Endothelial cell of umbilical vein (primary cell): ENCODE results near the gene DIS3L2. TPM values are rescaled to one million over a fixed set of nuclear protein-coding genes. Genes with fewer than 3 reads are reported as not detected.

Source experiments
- BruUV-seq: library from RNA; stranded (reverse); fragments of 400-500 nt; replicated peaks from 2 replicates; lab custom pipeline; 2021; lab: Mats Ljungman, UMichigan
- CTCF ChIA-PET: fragments of 300-600, 350-600 bp; sonication (Branson Sonifier 250); formaldehyde crosslinking; loops from one replicate; lab custom pipeline; 2021; ENCODE audit warnings: antibody characterized with exemption, inconsistent platforms; lab: Charles Lee
- POLR2A ChIA-PET: fragments of 300-600, 350-600 bp; sonication (Branson Sonifier 250); formaldehyde crosslinking; loops from one replicate; lab custom pipeline; 2021; ENCODE audit warnings: antibody characterized with exemption, inconsistent platforms; lab: Charles Lee
- DNase-seq: peaks from one replicate; pipeline ENCODE4 v3.0.0-alpha.2; 2011; ENCODE audit warnings: low read depth, low spot score
- FAIRE-seq: peaks from 2 replicates; lab custom pipeline; 2011; peaks lifted over from hg19 to GRCh38; lab: Jason Lieb, UNC
- H2AFZ ChIP-seq: 2 replicates; pipeline ENCODE4 v1.6.0; 2012; ENCODE audit warnings: low read depth, low read length, control low read depth, inconsistent platforms
- H3K27ac ChIP-seq: 2 replicates; pipeline ENCODE4 v1.5.1; 2011; ENCODE audit warnings: low read depth, mild to moderate bottlenecking, control low read depth, low read length, moderate library complexity; ENCODE audit not compliant: insufficient read depth
- H3K27me3 ChIP-seq, 2 experiments: 2 replicates each; pipeline versions ENCODE4 v1.6.0 to v1.6.1; 2011; ENCODE audit warnings: low read length in 2 of 2, mixed read lengths in 1 of 2; ENCODE audit not compliant: control insufficient read depth in 2 of 2, insufficient read depth in 2 of 2
- H3K36me3 ChIP-seq, 2 experiments: 2 replicates in 1 of 2; 3 replicates in 1 of 2; pipeline ENCODE4 v1.5.1; 2011; ENCODE audit warnings: low read length in 2 of 2, mild to moderate bottlenecking in 1 of 2, moderate library complexity in 1 of 2; ENCODE audit not compliant: control insufficient read depth in 2 of 2, insufficient read depth in 2 of 2; ENCODE audit errors: extremely low read depth in 1 of 2
- H3K4me1 ChIP-seq: 3 replicates; pipeline ENCODE4 v1.5.1; 2011; ENCODE audit warnings: mild to moderate bottlenecking, low read length; ENCODE audit not compliant: control insufficient read depth, insufficient read depth; ENCODE audit errors: extremely low read depth
- H3K4me2 ChIP-seq: 2 replicates; pipeline ENCODE4 v1.6.1; 2011; ENCODE audit warnings: low read length, control low read depth, mixed read lengths; ENCODE audit not compliant: insufficient read depth
- H3K4me3 ChIP-seq, 3 experiments: fragments of 200-600 bp in 1 of 3; sonication (generic), shearing (Covaris generic) in 1 of 3; replicated peaks in 1 of 3; 2 replicates each; pipeline ENCODE4 v1.5.1; 2011 to 2016; ENCODE audit warnings: control low read depth in 3 of 3, low read length in 3 of 3, mild to moderate bottlenecking in 2 of 3, inconsistent platforms in 1 of 3, low read depth in 1 of 3, moderate library complexity in 1 of 3; ENCODE audit not compliant: insufficient read depth in 1 of 3
- H3K79me2 ChIP-seq: 2 replicates; pipeline ENCODE4 v1.6.0; 2012; ENCODE audit warnings: low read length, inconsistent platforms; ENCODE audit not compliant: control insufficient read depth, insufficient read depth
- H3K9ac ChIP-seq: replicated peaks from 2 replicates; pipeline ENCODE3; 2011; ENCODE audit warnings: low read length, control low read depth; ENCODE audit not compliant: insufficient read depth; ENCODE audit errors: extremely low read depth
- H3K9me1 ChIP-seq: replicated peaks from 3 replicates; pipeline ENCODE4 v1.6.0; 2011; ENCODE audit warnings: mild to moderate bottlenecking, low read length; ENCODE audit not compliant: control insufficient read depth, insufficient read depth; ENCODE audit errors: extremely low read depth
- H3K9me3 ChIP-seq: replicated peaks from 2 replicates; pipeline ENCODE4 v1.5.1; 2012; ENCODE audit warnings: low read length, inconsistent platforms; ENCODE audit not compliant: control insufficient read depth, insufficient read depth
- H4K20me1 ChIP-seq: replicated peaks from 2 replicates; pipeline ENCODE3; 2011; ENCODE audit warnings: mild to moderate bottlenecking, low read length; ENCODE audit not compliant: control insufficient read depth, insufficient read depth; ENCODE audit errors: extremely low read depth
- EZH2 ChIP-seq: IDR thresholded peaks from 2 replicates; pipeline ENCODE4 v1.6.1; 2012; ENCODE audit warnings: borderline replicate concordance, low read depth, mild to moderate bottlenecking, moderate library complexity, low read length, inconsistent platforms; ENCODE audit not compliant: severe bottlenecking
- FOS ChIP-seq: IDR thresholded peaks from 2 replicates; pipeline ENCODE4 v1.6.1; 2011; ENCODE audit warnings: mild to moderate bottlenecking, low read length, moderate library complexity, borderline replicate concordance; ENCODE audit not compliant: insufficient read depth
- GATA2 ChIP-seq: IDR thresholded peaks from 2 replicates; pipeline ENCODE4 v1.7.0; 2011; ENCODE audit warnings: low read depth, mild to moderate bottlenecking, moderate library complexity, mixed read lengths, low read length; ENCODE audit not compliant: insufficient read length, insufficient read depth
- JUN ChIP-seq: IDR thresholded peaks from 2 replicates; pipeline ENCODE4 v1.6.1; 2011; ENCODE audit warnings: borderline replicate concordance, low read depth; ENCODE audit not compliant: insufficient read length, insufficient read depth
- MYC ChIP-seq: IDR thresholded peaks from one replicate; pipeline ENCODE4 v1.6.1; 2011; ENCODE audit warnings: mild to moderate bottlenecking, low read depth, low read length
- POLR2A ChIP-seq: IDR thresholded peaks from 2 replicates; pipeline ENCODE4 v1.6.1; 2012; ENCODE audit warnings: low read depth, mild to moderate bottlenecking, control low read depth, low read length
- POLR2AphosphoS5 ChIP-seq: IDR thresholded peaks from 2 replicates; pipeline ENCODE4 v1.6.1; 2012; ENCODE audit warnings: low read depth, mild to moderate bottlenecking, control low read depth, low read length, moderate library complexity; ENCODE audit not compliant: insufficient read depth
- dilution Hi-C: fragments of 300-500 bp; cut with MboI; formaldehyde crosslinking; loops from one replicate; pipeline ENCODE4 v1.15.0; 2019; ENCODE audit warnings: low sequenced_read_pairs; ENCODE audit not compliant: extremely low pct_ligation_motif_present
- intact Hi-C: fragments of 100-400 bp; cut with micrococcal nuclease; formaldehyde crosslinking; loops from one replicate; pipeline ENCODE4 v1.10.0; 2022
- polyA plus RNA-seq, 4 experiments: library from polyadenylated mRNA; depleted of rRNA in 3 of 4; stranded (reverse) in 3 of 4; unstranded in 1 of 4; fragments of >200 nt; gene quantifications; 2 replicates each; pipeline versions ENCODE4 v1.2.1 to v1.2.3, GENCODE V29; 2011 to 2012; ENCODE audit warnings: missing spikeins in 1 of 4
- total RNA-seq: library from RNA; stranded (reverse); gene quantifications from 2 replicates; pipeline ENCODE4 v1.2.3, GENCODE V29; 2021
- TF ChIP-seq, protein P1 (sequence below): IDR thresholded peaks from 2 replicates; pipeline ENCODE4 v1.6.1; 2011; ENCODE audit not compliant: insufficient read depth, insufficient read length
- TF ChIP-seq, protein P2 (sequence below), 2 donors: IDR thresholded peaks; 1 replicate in 1 of 2; 2 replicates in 1 of 2; pipeline ENCODE4 v1.5.1; 2011; ENCODE audit warnings: low read length in 2 of 2, mild to moderate bottlenecking in 2 of 2, moderate library complexity in 2 of 2, control low read depth in 1 of 2, inconsistent platforms in 1 of 2, low read depth in 1 of 2; ENCODE audit not compliant: insufficient read depth in 1 of 2; ENCODE audit errors: extremely low read depth in 1 of 2

The DIS3L2 gene
- total and polyA plus RNA-seq, 2 donors (not counting 3 experiments of a cell fraction or from before 2014, with no cell fraction given), result 14.6 to 31.2 TPM

DNA sequence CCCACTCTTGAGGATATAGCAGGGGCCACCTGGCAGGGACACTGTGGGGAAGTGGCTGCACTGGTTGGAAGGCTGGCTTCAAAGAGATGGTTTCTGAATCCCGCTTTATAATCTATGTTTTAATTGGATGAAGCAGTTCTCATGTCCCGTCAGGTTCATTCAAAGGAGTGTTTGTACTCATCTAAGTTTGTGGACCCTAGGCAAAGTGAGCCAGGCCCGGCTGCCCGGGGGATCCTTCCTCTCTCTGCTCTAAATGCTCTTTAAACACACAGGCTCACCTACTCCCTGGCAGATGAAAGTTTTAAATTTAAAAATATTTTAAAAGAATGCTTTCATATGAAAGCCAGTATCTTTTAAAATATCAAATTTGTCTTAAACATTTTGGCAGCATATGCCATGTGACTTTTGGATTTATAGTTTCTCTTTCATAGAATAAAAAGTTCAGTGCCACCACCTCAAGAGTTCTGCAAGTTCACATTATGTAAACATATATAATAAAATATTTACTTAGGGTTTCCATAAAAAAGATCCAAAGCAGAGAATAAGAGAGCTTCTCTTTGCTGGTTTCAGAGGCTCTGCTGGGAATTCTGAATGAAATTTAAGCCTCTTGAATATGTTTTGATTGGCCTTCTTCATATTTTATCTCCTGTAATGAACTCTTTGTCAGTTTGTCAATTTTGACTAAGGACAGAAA, 273.6 kb downstream of the DIS3L2 start:
- Histone ChIP-seq H3K4me2 (no peak overlapping the region), H4K20me1 (no peaks in the 10 kb centered on the region), H3K36me3 (no peaks in the 10 kb centered on the region), H3K79me2 (no peaks in the 10 kb centered on the region), H3K4me1 (no peaks in the 10 kb centered on the region), H2AFZ (no peak overlapping the region), H3K9me3 (no peaks in the 10 kb centered on the region), H3K4me3 (no peak overlapping the region), H3K27ac (no peak overlapping the region), H3K27me3 (no peaks in the 10 kb centered on the region), H3K9ac (no peak overlapping the region), H3K9me1 (no peaks in the 10 kb centered on the region)
- intact Hi-C loops (no loop called here), dilution Hi-C loops (no loop called here)
- BruUV-seq, result no TSS peak
- ChIA-PET POLR2A (no interaction called here), CTCF (interaction anchor here (1.5 kb wide), 1 partner anchor 91 kb away, joined by 3 read pairs; no protein-coding TSS in a partner anchor)
- no peak for DNase-seq
- TF ChIP-seq POLR2AphosphoS5, result no peak
- TF ChIP-seq, protein P1, sequence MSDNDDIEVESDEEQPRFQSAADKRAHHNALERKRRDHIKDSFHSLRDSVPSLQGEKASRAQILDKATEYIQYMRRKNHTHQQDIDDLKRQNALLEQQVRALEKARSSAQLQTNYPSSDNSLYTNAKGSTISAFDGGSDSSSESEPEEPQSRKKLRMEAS, result no peak
- no peak for TF ChIP-seq FOS
- no peak for TF ChIP-seq POLR2A
- FAIRE-seq, result no peak

DNA sequence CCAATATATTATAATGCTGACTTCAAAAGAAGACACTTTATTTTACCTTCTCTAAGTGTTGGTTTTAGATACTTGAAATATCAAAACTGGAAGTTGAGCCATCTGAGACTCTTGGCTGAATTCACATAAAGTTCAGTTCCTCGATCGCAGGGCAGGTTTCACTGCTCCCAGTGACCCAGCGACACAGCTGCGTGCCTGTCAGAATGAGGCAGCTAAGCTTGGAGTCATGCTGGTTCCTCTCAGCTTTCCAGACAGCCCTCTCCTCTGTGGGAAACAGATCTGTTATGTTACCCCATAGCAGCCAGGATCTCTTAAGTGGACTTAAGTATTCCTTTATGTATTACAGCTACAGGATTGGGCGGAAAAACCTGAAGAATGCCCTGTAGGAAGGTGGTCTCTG, 274.2 kb downstream of the DIS3L2 start:
- no peak for FAIRE-seq
- intact Hi-C loops (no loop called here), dilution Hi-C loops (no loop called here)
- H4K20me1 ChIP-seq, result no peaks in the 10 kb centered on the region
- no peaks in the 10 kb centered on the region for H3K27me3 ChIP-seq
- DNase-seq, result no peak
- H3K9ac ChIP-seq, result no peak overlapping the region
- no peaks in the 10 kb centered on the region for H3K36me3 ChIP-seq
- H3K4me2 ChIP-seq, result no peak overlapping the region
- no peaks in the 10 kb centered on the region for H3K9me3 ChIP-seq
- no TSS peak for BruUV-seq
- ChIA-PET POLR2A (no interaction called here), CTCF (interaction anchor here (0.9 to 1.4 kb wide), 2 partner anchors 57 to 330 kb away, joined by 3 read pairs; no protein-coding TSS in a partner anchor)
- no peak for TF ChIP-seq MYC
- TF ChIP-seq POLR2A, result no peak
- TF ChIP-seq EZH2, result no peak
- TF ChIP-seq FOS, result no peak
- no peak for TF ChIP-seq GATA2
- TF ChIP-seq JUN, result no peak
- no peak for TF ChIP-seq POLR2AphosphoS5
- TF ChIP-seq, protein P1, result no peak
- TF ChIP-seq, protein P2, sequence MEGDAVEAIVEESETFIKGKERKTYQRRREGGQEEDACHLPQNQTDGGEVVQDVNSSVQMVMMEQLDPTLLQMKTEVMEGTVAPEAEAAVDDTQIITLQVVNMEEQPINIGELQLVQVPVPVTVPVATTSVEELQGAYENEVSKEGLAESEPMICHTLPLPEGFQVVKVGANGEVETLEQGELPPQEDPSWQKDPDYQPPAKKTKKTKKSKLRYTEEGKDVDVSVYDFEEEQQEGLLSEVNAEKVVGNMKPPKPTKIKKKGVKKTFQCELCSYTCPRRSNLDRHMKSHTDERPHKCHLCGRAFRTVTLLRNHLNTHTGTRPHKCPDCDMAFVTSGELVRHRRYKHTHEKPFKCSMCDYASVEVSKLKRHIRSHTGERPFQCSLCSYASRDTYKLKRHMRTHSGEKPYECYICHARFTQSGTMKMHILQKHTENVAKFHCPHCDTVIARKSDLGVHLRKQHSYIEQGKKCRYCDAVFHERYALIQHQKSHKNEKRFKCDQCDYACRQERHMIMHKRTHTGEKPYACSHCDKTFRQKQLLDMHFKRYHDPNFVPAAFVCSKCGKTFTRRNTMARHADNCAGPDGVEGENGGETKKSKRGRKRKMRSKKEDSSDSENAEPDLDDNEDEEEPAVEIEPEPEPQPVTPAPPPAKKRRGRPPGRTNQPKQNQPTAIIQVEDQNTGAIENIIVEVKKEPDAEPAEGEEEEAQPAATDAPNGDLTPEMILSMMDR (IDR thresholded peaks at IDR 0.05; ENCODE audit: extremely low read depth in 1 of 2, insufficient read depth in 1 of 2, low read depth in 1 of 2, low read length in 2 of 2), result no peak
- no peak overlapping the region for H3K27ac ChIP-seq
- no peak overlapping the region for H3K4me3 ChIP-seq
- no peaks in the 10 kb centered on the region for H3K79me2 ChIP-seq
- H2AFZ ChIP-seq, result no peak overlapping the region
- no peaks in the 10 kb centered on the region for H3K4me1 ChIP-seq
- H3K9me1 ChIP-seq, result no peaks in the 10 kb centered on the region
